Subcutaneous adipose tissue (tissue), 4 donors: Measurements from ENCODE around the gene MMAB. TPM values are rescaled to one million over a fixed set of nuclear protein-coding genes. Genes with fewer than 3 reads are reported as not detected.

Source experiments
- CTCF ChIP-seq: fragments of 450-650 bp; IDR thresholded peaks from one replicate; pipeline ENCODE4 v1.5.1; 2016; ENCODE audit warnings: low read depth, mild to moderate bottlenecking, control low read depth, antibody characterized with exemption, moderate library complexity
- total RNA-seq, 4 donors: library from RNA; depleted of rRNA; stranded (reverse); fragments of >200 nt; gene quantifications; one replicate each; pipeline ENCODE4 v1.1.0, GENCODE V29; 2016

MMAB gene
- total RNA-seq, 4 donors from 2014 or later: 11.7 to 45.6 (median 24.7) TPM

GRCh38 chr12:109581334-109581691, 8.0 kb upstream of the MMAB start:
- no peak for TF ChIP-seq CTCF

- TF ChIP-seq CTCF: no peak
These were observed 7.5 kb upstream of the MMAB start for GRCh38 chr12:109580684-109581333.

GRCh38 chr12:109580272-109580671, 7.0 kb upstream of the MMAB start:
- no peak for TF ChIP-seq CTCF

- no peak for TF ChIP-seq CTCF
These were observed 6.3 kb upstream of the MMAB start for GRCh38 chr12:109579639-109580038.

GRCh38 chr12:109578330-109578927, 5.1 kb upstream of the MMAB start:
- TF ChIP-seq CTCF: no peak

GRCh38 chr12:109577311-109577710, 4.0 kb upstream of the MMAB start:
- TF ChIP-seq CTCF: no peak

- TF ChIP-seq CTCF: no peak
These were observed 2.4 kb upstream of the MMAB start for GRCh38 chr12:109575683-109576082.
